Measurements from ENCODE around the gene BIRC7. TPM values are rescaled to one million over a fixed set of nuclear protein-coding genes. Genes with fewer than 3 reads are reported as not detected.
A peak's percentile ranks its signal among the peaks of the same experiment; 100 is the strongest.

Gene BIRC7
- total and polyA plus RNA-seq, 4 donors, result 0.29 to 1.6 (median 1.0) TPM

DNA sequence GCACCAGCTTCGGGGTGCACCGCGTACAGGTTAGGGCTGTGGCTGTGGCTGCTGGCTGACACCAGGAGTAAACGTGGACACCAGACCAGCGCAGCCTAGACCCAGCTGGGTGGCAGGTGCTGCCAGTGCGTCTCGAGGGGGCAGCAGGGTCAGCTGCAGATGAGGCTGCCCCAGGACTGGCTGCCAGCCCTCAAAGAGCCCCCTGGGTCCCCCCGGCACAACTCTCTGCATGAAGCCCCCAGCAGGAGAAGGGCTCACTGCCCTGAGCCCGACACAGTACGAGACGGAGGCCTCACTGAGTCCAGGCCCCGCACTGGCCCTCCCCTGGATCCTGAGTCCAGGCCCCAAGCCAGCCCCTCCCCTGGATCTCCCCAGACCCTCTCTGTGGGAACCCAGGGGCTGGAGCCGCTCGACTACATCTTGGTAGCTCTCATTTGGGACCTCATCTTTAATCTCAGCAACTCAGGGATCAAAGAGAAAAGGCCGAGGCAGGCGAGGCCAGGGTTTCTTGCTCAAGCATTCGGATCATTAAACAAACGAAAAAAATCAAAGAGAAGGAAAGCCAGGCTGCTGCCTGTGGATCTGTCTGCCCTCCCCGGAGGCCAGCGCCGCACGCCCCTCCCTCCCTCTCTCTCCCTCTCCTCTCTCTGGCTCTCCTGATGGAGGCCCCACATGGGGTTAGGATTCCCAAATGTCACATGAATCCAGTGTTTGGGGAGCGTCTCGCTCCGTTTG lies 25.5 kb downstream of the BIRC7 start:
- Histone ChIP-seq H3K4me1 (ENCODE audit: control insufficient read depth, insufficient read depth, low read length) (peaks cover 87% of the 10 kb centered on the region), H3K27ac (ENCODE audit: low read depth, low read length) (peak overlapping the region; percentile 77), H3K4me3 (ENCODE audit: low read depth, low read length) (no peak overlapping the region), H3K36me3 (ENCODE audit: control insufficient read depth, insufficient read depth, low read length) (peaks cover 12% of the 10 kb centered on the region), H3K9me3 (ENCODE audit: control insufficient read depth, insufficient read depth, low read length) (no peaks in the 10 kb centered on the region), H3K27me3 (ENCODE audit: control insufficient read depth, insufficient read depth, low read length) (no peaks in the 10 kb centered on the region)
- 20% methylated on average over 24 of the region's 25 CpGs for WGBS (ENCODE audit: insufficient coverage)
- peak in 2 of 6 donors; percentile 71 to 72 for DNase-seq (ENCODE audit: low read depth in 4 of 6, low spot score in 6 of 6)

DNA sequence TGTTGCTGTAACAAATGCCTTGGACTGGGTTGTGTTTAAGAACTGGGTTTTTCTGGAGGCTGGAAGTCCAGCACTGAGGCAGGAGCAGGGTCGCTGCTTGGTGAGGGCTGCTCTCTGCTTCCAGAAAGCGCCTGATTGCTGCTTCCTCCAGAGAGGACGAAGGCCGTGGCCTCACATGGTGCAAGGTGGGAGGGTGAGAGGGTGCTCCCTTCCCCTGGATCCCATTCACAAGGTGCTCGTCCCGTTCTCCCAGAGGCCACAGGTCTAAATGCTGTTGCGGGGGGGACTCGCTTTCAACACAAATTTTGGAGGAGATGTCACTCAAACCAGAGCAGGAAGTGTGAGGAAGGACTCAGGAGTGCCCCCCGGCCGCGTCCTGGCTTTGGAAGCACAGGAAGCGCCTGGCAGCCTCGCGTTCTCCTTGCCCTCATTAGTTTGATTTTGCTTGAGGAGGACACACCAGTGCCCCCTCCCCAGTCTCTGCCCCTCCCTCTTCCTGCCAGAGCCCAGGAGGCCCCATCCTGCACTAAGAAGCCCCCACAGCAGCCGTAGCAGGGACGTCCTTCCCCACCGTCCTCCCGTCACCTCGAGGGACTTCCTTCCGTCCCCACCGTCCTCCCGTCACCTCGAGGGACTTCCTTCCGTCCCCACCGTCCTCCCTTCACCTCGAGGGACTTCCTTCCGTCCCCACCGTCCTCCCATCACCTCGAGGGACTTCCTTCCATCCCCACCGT lies 26.3 kb downstream of the BIRC7 start:
- no peak for DNase-seq (ENCODE audit: low read depth in 4 of 6, low spot score in 6 of 6)
- no peaks in the 10 kb centered on the region for H3K27me3 ChIP-seq (ENCODE audit: control insufficient read depth, insufficient read depth, low read length)
- peak overlapping the region; percentile 77 for H3K27ac ChIP-seq (ENCODE audit: low read depth, low read length)
- H3K9me3 ChIP-seq (ENCODE audit: control insufficient read depth, insufficient read depth, low read length), result no peaks in the 10 kb centered on the region
- 55% methylated on average over 26 of the region's 30 CpGs for WGBS (ENCODE audit: insufficient coverage)
- H3K4me1 ChIP-seq (ENCODE audit: control insufficient read depth, insufficient read depth, low read length), result peaks cover 80% of the 10 kb centered on the region
- peaks cover 5% of the 10 kb centered on the region for H3K36me3 ChIP-seq (ENCODE audit: control insufficient read depth, insufficient read depth, low read length)
- no peak overlapping the region for H3K4me3 ChIP-seq (ENCODE audit: low read depth, low read length)

DNA sequence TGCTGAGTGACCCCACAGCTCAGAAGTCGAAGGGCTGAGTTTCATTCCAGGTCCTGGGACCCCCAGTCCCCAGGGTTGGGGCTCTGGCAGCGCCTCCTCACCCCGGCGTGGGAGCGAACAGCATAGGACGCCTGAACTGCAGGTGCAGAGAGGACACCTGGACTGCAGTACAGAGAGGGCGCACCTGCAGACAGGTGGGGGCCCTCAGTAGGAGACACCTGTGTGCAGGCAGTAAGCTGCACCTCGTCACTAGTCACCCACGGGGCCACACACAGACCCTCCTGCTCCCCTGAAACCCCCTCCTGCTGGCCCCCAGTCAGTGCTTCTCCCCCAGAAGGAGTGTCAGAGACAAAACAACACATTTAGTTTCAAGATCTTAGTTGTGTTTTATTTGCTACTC lies 27.1 kb downstream of the BIRC7 start:
- Histone ChIP-seq H3K36me3 (ENCODE audit: control insufficient read depth, insufficient read depth, low read length) (peaks cover 5% of the 10 kb centered on the region), H3K4me1 (ENCODE audit: control insufficient read depth, insufficient read depth, low read length) (peaks cover 76% of the 10 kb centered on the region), H3K27ac (ENCODE audit: low read depth, low read length) (no peak overlapping the region), H3K4me3 (ENCODE audit: low read depth, low read length) (no peak overlapping the region), H3K9me3 (ENCODE audit: control insufficient read depth, insufficient read depth, low read length) (no peaks in the 10 kb centered on the region), H3K27me3 (ENCODE audit: control insufficient read depth, insufficient read depth, low read length) (no peaks in the 10 kb centered on the region)
- no peak for DNase-seq (ENCODE audit: low read depth in 4 of 6, low spot score in 6 of 6)
- 89% methylated on average over 9 of the region's 9 CpGs for WGBS (ENCODE audit: insufficient coverage)

GRCh38 chr20:63264000-63264399 lies 28.3 kb downstream of the BIRC7 start:
- no peak for DNase-seq (ENCODE audit: low read depth in 4 of 6, low spot score in 6 of 6)
- Histone ChIP-seq H3K27me3 (ENCODE audit: control insufficient read depth, insufficient read depth, low read length) (no peaks in the 10 kb centered on the region), H3K36me3 (ENCODE audit: control insufficient read depth, insufficient read depth, low read length) (peaks cover 5% of the 10 kb centered on the region), H3K9me3 (ENCODE audit: control insufficient read depth, insufficient read depth, low read length) (no peaks in the 10 kb centered on the region), H3K4me3 (ENCODE audit: low read depth, low read length) (no peak overlapping the region), H3K4me1 (ENCODE audit: control insufficient read depth, insufficient read depth, low read length) (peaks cover 76% of the 10 kb centered on the region), H3K27ac (ENCODE audit: low read depth, low read length) (no peak overlapping the region)
- 80% methylated on average over 10 of the region's 10 CpGs for WGBS (ENCODE audit: insufficient coverage)

DNA sequence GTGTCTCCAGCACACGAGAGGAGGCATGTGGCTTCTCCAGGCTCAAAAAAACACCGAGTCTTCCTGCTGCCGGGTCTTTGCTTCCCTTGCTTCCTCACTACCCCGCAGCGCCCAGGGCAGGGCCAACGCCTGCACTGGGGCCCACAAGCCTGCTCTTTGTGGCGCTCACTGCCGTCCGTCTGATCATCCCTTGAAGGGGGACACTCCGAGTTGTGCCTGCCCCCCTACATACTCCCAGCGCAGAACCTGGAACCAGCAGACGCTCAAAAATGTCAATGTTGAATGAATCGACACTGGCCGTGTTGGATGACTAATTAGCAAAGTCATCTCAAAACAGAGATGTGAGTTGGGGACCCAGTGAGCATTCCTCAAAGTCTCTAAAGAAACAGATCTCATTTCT lies 28.8 kb downstream of the BIRC7 start:
- WGBS (ENCODE audit: insufficient coverage), result 31% methylated on average over 13 of the region's 14 CpGs
- peaks cover 76% of the 10 kb centered on the region for H3K4me1 ChIP-seq (ENCODE audit: control insufficient read depth, insufficient read depth, low read length)
- peak in 2 of 6 donors; percentile 41 to 60 for DNase-seq (ENCODE audit: low read depth in 4 of 6, low spot score in 6 of 6)
- peaks cover 11% of the 10 kb centered on the region for H3K36me3 ChIP-seq (ENCODE audit: control insufficient read depth, insufficient read depth, low read length)
- H3K27me3 ChIP-seq (ENCODE audit: control insufficient read depth, insufficient read depth, low read length), result no peaks in the 10 kb centered on the region
- H3K9me3 ChIP-seq (ENCODE audit: control insufficient read depth, insufficient read depth, low read length), result no peaks in the 10 kb centered on the region
- H3K4me3 ChIP-seq (ENCODE audit: low read depth, low read length), result no peak overlapping the region
- peak overlapping the region; percentile 52 for H3K27ac ChIP-seq (ENCODE audit: low read depth, low read length)

DNA sequence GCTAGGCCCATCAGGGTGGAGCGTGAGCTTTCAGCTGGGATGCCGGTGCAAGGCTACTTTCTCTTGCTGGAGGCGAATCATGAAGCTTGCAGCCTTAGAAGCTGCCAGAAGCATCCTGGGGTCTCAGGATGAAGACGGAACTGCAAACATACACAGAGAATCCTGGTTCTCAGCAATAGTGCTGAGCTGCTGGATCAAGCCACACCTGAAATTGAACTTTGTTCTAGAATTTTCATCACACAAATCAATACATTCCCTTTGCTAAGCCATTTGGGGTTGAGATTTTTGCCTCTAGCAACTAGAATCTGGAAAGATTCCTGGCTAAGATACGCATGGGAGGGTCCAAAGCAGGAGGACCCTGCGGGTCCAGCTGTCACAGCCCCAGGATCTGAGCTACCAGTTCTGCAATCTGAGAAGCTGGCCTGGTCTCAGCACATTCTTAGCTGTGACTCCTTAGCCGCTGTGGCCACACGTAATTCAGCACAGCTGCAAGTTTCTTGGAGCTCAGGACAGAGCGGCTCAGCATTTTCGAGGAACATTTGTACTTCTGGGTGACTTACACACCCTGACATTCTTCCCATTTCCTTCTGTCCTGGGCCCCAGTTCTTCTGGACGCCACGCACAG lies 30.3 kb downstream of the BIRC7 start:
- Histone ChIP-seq H3K27me3 (ENCODE audit: control insufficient read depth, insufficient read depth, low read length) (no peaks in the 10 kb centered on the region), H3K9me3 (ENCODE audit: control insufficient read depth, insufficient read depth, low read length) (no peaks in the 10 kb centered on the region), H3K27ac (ENCODE audit: low read depth, low read length) (no peak overlapping the region), H3K4me3 (ENCODE audit: low read depth, low read length) (no peak overlapping the region), H3K36me3 (ENCODE audit: control insufficient read depth, insufficient read depth, low read length) (peaks cover 17% of the 10 kb centered on the region), H3K4me1 (ENCODE audit: control insufficient read depth, insufficient read depth, low read length) (peaks cover 63% of the 10 kb centered on the region)
- WGBS (ENCODE audit: insufficient coverage), result 75% methylated on average over 12 of the region's 12 CpGs
- DNase-seq (ENCODE audit: low read depth in 4 of 6, low spot score in 6 of 6), result no peak

DNA sequence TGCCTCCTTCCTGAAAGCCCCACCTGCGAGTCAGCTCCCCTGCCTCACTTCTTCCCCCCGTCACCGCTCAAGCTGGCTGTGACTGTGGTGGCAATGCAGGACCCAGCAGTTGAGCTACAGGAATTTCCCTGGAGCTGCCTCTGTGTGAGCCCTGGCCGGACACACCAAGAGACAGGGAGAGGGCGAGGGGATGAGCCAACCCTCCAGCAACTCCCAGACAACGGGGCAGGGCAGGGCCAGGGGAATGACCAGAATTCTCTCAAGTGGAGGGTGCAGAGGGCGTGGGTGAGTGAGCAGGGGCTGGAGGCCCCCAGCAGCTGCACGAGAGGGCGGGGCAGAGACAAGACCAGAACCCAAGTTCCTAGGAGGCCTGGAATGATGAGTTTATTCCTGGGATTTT lies 32.0 kb downstream of the BIRC7 start:
- no peak overlapping the region for H3K27ac ChIP-seq (ENCODE audit: low read depth, low read length)
- WGBS (ENCODE audit: insufficient coverage), result 69% methylated on average over 6 of the region's 9 CpGs
- peaks cover 49% of the 10 kb centered on the region for H3K4me1 ChIP-seq (ENCODE audit: control insufficient read depth, insufficient read depth, low read length)

DNA sequence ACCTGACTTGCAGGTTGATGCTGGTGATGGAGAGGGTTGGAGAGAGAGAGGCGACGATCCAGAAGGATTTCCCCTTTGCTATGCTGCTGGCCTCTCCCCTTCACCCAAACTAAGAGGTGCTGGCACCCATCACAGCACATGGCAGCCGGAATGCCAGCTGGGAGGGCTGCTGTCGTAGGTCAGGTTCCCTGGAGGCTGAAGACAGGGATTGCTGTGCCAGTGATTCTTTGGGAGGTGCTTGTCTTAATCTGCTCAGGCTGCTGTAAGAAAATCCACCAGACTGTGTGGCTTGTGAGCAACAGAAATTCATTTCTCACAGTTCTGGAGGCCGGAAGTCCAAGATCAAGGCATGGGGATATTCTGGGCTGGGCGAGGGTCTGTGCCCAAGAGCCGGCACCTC lies 32.6 kb downstream of the BIRC7 start:
- Histone ChIP-seq H3K27ac (ENCODE audit: low read depth, low read length) (no peak overlapping the region), H3K4me1 (ENCODE audit: control insufficient read depth, insufficient read depth, low read length) (peaks cover 48% of the 10 kb centered on the region), H3K36me3 (ENCODE audit: control insufficient read depth, insufficient read depth, low read length) (peaks cover 17% of the 10 kb centered on the region), H3K27me3 (ENCODE audit: control insufficient read depth, insufficient read depth, low read length) (no peaks in the 10 kb centered on the region), H3K9me3 (ENCODE audit: control insufficient read depth, insufficient read depth, low read length) (no peaks in the 10 kb centered on the region), H3K4me3 (ENCODE audit: low read depth, low read length) (no peak overlapping the region)
- no peak for DNase-seq (ENCODE audit: low read depth in 4 of 6, low spot score in 6 of 6)
- WGBS (ENCODE audit: insufficient coverage), result 55% methylated on average over 5 of the region's 7 CpGs

More for the DNA sequence above, 32.0 kb downstream of the BIRC7 start:
- Histone ChIP-seq H3K36me3 (ENCODE audit: control insufficient read depth, insufficient read depth, low read length) (peaks cover 17% of the 10 kb centered on the region), H3K4me3 (ENCODE audit: low read depth, low read length) (no peak overlapping the region), H3K27me3 (ENCODE audit: control insufficient read depth, insufficient read depth, low read length) (no peaks in the 10 kb centered on the region), H3K9me3 (ENCODE audit: control insufficient read depth, insufficient read depth, low read length) (no peaks in the 10 kb centered on the region)
- DNase-seq (ENCODE audit: low read depth in 4 of 6, low spot score in 6 of 6), result no peak

DNA sequence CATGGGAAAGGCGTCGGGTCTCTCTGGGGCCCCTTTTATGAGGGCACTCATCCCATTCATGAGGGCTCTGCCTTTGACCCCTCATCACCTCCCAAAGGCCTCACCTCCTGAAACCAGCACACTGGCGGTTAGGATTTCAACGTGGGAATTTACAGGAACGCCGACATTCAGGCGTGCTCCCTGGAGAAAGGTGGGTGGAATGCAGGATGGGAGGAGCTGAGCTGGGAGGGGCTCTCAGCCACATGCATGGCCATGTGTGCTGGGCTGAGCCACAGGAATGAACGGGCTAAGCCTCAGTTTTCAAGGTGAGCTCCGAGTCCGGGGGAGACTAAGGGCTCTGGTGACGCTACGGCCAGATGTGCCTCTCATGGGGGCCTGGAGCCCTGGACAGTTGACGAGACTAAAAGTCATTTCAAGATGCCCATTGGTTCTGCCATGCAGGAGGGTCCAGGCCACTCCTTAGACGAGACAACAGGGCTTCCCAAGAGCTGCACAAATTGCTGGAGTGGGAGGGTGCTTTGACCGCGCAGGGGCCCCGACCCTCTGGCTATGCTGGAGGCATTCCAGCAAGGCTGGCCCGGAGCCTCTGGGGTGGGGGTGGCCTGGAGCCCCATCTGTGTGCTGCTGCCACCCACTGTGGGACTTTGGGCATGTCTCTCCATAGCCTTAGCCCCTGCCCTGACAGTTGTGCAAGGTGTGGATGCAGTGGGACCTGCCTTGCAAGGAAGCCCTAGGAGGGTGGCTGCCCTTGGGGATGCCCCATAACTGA lies 33.1 kb downstream of the BIRC7 start:
- H3K27ac ChIP-seq (ENCODE audit: low read depth, low read length), result no peak overlapping the region

More for the DNA sequence above, 33.1 kb downstream of the BIRC7 start:
- no peak for DNase-seq (ENCODE audit: low read depth in 4 of 6, low spot score in 6 of 6)
- Histone ChIP-seq H3K36me3 (ENCODE audit: control insufficient read depth, insufficient read depth, low read length) (peaks cover 17% of the 10 kb centered on the region), H3K4me1 (ENCODE audit: control insufficient read depth, insufficient read depth, low read length) (peaks cover 53% of the 10 kb centered on the region), H3K4me3 (ENCODE audit: low read depth, low read length) (no peak overlapping the region), H3K9me3 (ENCODE audit: control insufficient read depth, insufficient read depth, low read length) (no peaks in the 10 kb centered on the region), H3K27me3 (ENCODE audit: control insufficient read depth, insufficient read depth, low read length) (no peaks in the 10 kb centered on the region)
- 43% methylated on average over 18 of the region's 18 CpGs for WGBS (ENCODE audit: insufficient coverage)

Measured in spinal cord (tissue), 10 donors.